Osteocyte (in vitro differentiated cells): ENCODE data around the gene SLC39A7. TPM values are rescaled to one million over a fixed set of nuclear protein-coding genes. Genes with fewer than 3 reads are reported as not detected.

Source experiments
- DNase-seq: peaks from one replicate; pipeline ENCODE4 v3.0.0; 2021; ENCODE audit warnings: mixed read lengths; ENCODE audit not compliant: unreplicated experiment; ENCODE audit errors: extremely low spot score
- H3K27ac Mint-ChIP-seq: one replicate; pipeline ENCODE4 v1.8.0; 2021; ENCODE audit warnings: mild to moderate bottlenecking, mixed read lengths; ENCODE audit not compliant: unreplicated experiment
- H3K27me3 Mint-ChIP-seq: one replicate; pipeline ENCODE4 v1.8.0; 2021; ENCODE audit warnings: mixed read lengths; ENCODE audit not compliant: unreplicated experiment
- H3K36me3 Mint-ChIP-seq: one replicate; pipeline ENCODE4 v1.8.0; 2021; ENCODE audit warnings: mixed read lengths; ENCODE audit not compliant: unreplicated experiment
- H3K4me1 Mint-ChIP-seq: one replicate; pipeline ENCODE4 v1.8.0; 2021; ENCODE audit warnings: mixed read lengths; ENCODE audit not compliant: unreplicated experiment
- H3K4me3 Mint-ChIP-seq: one replicate; pipeline ENCODE4 v1.8.0; 2021; ENCODE audit warnings: mild to moderate bottlenecking, moderate library complexity, mixed read lengths; ENCODE audit not compliant: unreplicated experiment
- H3K9me3 Mint-ChIP-seq: one replicate; pipeline ENCODE4 v1.8.0; 2021; ENCODE audit warnings: mixed read lengths; ENCODE audit not compliant: unreplicated experiment
- total RNA-seq: library from RNA; stranded (reverse); gene quantifications from 2 replicates; pipeline ENCODE4 v1.2.1, GENCODE V29; 2021
- TF ChIP-seq, protein P1 (sequence below): fragments of 200-600 bp; sonication (generic); IDR thresholded peaks from 2 replicates; pipeline ENCODE4 v1.5.0; 2021; ENCODE audit warnings: antibody characterized with exemption, mild to moderate bottlenecking, moderate library complexity

The SLC39A7 gene
- total RNA-seq, 1 donor from 2014 or later, result 201 TPM

DNA sequence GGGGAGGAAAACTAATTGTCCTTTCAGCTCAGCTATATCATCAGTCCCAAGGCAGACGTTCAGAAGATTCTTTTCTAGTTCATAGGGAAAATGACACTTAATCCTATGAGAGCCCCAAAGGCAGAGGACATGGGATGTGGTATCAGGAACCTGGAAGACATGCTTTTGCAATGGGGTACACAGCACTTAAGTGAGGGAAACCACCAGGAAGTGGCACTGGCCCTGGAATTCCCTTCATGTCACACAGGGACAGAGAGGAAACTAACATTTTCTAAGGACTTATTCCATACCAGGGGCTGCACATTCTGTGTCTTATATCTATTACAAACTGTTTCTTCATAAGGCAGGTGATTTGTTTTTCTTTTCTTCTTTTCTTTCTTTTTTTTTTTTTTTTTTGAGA, 42.8 kb downstream of the SLC39A7 start:
- peaks cover 6% of the 10 kb centered on the region for H3K4me1 Mint-ChIP-seq
- no peak for DNase-seq
- no peak overlapping the region for H3K4me3 Mint-ChIP-seq
- H3K36me3 Mint-ChIP-seq, result no peaks in the 10 kb centered on the region
- H3K27me3 Mint-ChIP-seq, result peaks cover 33% of the 10 kb centered on the region
- H3K27ac Mint-ChIP-seq, result no peak overlapping the region
- H3K9me3 Mint-ChIP-seq, result no peaks in the 10 kb centered on the region
- TF ChIP-seq, protein P1, sequence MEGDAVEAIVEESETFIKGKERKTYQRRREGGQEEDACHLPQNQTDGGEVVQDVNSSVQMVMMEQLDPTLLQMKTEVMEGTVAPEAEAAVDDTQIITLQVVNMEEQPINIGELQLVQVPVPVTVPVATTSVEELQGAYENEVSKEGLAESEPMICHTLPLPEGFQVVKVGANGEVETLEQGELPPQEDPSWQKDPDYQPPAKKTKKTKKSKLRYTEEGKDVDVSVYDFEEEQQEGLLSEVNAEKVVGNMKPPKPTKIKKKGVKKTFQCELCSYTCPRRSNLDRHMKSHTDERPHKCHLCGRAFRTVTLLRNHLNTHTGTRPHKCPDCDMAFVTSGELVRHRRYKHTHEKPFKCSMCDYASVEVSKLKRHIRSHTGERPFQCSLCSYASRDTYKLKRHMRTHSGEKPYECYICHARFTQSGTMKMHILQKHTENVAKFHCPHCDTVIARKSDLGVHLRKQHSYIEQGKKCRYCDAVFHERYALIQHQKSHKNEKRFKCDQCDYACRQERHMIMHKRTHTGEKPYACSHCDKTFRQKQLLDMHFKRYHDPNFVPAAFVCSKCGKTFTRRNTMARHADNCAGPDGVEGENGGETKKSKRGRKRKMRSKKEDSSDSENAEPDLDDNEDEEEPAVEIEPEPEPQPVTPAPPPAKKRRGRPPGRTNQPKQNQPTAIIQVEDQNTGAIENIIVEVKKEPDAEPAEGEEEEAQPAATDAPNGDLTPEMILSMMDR, result no peak

DNA sequence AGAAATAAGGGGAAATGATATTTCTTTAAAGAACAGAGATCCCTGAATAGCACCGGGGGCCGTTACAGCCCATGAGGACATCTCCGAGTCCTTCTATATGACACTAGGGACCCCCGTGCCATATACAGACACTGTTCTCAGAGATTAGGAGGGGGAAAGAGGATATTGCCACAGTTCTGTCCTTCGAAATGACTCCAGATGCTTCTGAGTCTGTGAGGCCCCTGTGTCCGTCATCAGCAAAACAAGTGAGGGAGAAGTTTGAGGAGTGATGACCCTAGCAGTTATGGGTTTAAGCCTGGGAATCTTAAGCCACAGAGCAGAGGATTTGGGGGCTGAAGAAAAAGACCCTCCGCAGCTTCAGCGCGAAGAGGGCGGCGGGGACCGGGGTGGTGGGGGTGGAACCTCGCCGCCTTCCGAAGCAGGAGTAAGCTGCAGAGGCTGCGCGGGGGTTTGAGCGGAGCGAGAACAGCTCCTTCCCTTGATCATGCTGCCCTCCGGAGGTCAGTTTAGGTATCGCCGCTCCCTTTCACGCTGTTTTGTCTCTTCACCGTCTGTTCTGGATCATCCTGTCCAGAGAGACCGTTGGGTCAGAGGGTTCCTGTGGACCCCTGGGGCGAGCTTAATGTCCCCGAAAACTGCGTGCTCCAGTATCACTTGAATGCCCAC, 47.4 kb downstream of the SLC39A7 start:
- Mint-ChIP-seq H3K27me3 (peaks cover 7% of the 10 kb centered on the region), H3K4me3 (peak overlapping the region; percentile 85), H3K9me3 (no peaks in the 10 kb centered on the region), H3K4me1 (peaks cover 34% of the 10 kb centered on the region), H3K36me3 (peaks cover 14% of the 10 kb centered on the region), H3K27ac (peak overlapping the region; percentile 99)
- TF ChIP-seq, protein P1, result peak; percentile 97
- peak; percentile 94 for DNase-seq

DNA sequence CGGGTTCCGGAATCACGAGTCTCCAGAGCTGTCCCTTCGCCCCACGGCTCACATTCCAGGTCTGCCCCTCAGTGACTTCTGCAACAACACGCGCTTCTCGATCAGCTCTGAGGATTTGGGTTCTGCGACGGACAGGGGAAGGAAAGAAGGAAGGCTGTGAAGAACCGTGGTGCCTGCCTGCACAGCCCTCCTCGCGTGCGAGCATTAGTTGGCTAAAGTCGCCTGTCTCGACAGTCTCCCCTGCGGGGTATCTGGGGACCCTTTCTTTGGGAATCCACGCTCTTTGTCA, 47.9 kb downstream of the SLC39A7 start:
- Mint-ChIP-seq H3K27ac (peak overlapping the region; percentile 99), H3K4me1 (peaks cover 34% of the 10 kb centered on the region), H3K36me3 (peaks cover 14% of the 10 kb centered on the region), H3K9me3 (no peaks in the 10 kb centered on the region), H3K4me3 (peak overlapping the region; percentile 85), H3K27me3 (peaks cover 2% of the 10 kb centered on the region)
- no peak for DNase-seq
- TF ChIP-seq, protein P1, result no peak

DNA sequence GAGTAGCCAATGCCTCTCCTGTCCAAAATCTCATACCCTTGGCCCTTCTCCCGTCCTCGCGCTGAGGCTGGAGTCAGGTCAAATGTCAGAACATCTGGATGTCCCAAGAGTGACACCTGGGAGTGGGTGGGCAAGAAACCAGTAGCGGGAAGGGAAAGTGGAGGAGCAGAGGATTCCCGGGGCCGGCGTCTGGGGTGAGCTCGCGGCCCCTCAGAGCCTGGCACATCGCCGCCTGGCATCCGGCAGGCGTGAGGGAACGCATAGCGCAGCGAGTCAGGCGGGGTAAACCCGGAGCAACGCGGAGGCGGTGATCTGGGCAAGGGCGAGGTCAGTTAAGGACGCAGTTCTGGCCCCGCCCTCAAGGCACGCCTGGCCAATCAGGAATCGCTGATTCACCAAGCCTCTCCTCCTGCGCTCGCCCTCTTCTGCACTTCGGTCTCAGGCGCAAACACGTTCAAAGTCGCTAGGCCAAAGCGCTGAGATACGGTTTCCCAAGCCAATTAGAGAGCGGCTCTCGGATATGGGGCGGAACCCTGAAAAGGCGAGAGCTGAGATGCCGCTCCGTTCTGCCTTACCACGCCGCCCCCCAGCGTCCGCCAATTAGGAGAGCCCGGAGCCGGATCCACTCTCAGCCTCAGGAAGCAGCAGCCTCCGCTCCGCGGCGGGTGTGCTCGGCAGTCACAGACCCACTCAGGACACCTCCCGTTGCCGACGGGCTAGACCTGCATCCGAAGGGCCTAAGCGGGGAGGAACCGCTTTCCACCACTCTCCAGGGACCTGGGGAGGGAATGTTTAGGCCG, 48.5 kb downstream of the SLC39A7 start:
- Mint-ChIP-seq H3K27me3 (no peaks in the 10 kb centered on the region), H3K27ac (peak overlapping the region; percentile 99), H3K4me3 (peak overlapping the region; percentile 85), H3K4me1 (peaks cover 34% of the 10 kb centered on the region), H3K36me3 (peaks cover 16% of the 10 kb centered on the region), H3K9me3 (no peaks in the 10 kb centered on the region)
- peak; percentile 97 for DNase-seq
- TF ChIP-seq, protein P1, result peak; percentile 32
